GM20431 (cell line): ENCODE data around the gene FGD1.

Source experiments
- in situ Hi-C: fragments of 300-500 bp; cut with MseI, MboI; formaldehyde crosslinking; loops from one replicate; pipeline ENCODE4 v1.15.0; 2020; ENCODE audit warnings: low sequenced_read_pairs; ENCODE audit not compliant: unreplicated experiment

FGD1 gene

DNA sequence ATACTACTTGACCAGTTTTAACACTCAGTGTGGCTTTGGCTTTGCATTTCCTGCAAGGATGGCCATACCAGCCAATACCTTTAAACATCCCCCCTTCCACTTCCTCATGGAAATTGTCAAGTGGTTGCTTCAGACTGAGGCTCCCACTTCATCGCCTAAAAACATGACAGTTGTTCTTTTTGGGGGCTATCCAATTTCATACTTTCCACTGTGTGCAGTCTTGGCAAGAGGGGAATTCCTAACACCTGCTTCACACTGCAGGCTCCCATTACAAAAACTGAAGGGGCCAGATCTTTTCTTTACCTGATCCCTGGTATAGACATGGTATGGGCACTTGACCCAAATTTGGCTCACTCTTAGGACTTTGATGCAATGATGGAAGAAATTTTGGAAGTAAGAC, 84.3 kb downstream of the FGD1 start:
- in situ Hi-C loops = no loop called here

DNA sequence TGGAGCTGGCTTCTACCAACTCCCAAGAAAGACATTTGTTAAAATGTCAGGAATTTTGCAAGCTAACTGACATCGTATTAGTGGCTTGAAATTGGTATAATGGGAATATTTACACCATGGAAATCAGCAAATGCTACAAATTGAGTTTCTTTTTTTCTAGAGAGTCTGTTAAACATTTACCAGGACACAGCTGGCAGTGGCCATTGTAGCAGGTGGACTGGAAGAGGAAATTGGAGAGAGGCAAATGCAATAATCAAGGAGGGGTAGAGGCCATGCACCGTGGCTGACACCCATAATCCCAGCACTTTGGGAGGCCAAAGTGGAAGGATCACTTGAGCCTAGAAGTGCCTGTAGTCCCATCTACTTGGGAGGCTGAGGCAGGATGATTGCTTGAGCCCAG, 88.8 kb downstream of the FGD1 start:
- in situ Hi-C loops = no loop called here

DNA sequence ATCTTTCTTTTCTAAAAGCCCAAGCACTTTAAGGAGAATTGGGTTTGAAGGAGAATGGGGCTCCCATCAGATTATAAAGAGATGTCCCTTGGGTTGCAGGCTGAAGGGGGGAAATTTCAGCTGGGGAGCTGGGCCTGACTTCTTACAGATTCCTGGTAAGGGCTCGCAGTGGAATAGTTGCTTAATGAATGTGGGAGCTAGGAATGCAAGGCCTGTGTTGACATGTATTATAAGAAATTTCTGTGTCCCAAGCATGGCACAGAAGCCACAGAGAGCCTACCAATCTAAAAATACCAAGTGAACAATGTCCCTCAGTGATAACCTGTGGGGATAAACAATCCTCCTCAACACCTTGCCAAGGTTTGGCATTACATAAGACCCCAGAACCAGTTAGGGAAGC, 98.9 kb downstream of the FGD1 start:
- in situ Hi-C loops = no loop called here
